Measurements from ENCODE around the gene AMY1B.
"Not testable (repeated sequence)": the region's sequence is repeated elsewhere in the genome, so short reads cannot be mapped to it uniquely, and the experiment has no call there.

AMY1B gene
- 0 reads per million in 18 experiments for total RNA-seq

- not testable (repeated sequence) for DNase-seq
Observed at GRCh38 chr1:103696110-103696509, at the start of gene AMY1B. Gene AMY1B (minus strand): TSS chr1:103696210. CDS start chr1:103695639, 571 bp downstream.

- not testable (repeated sequence) for DNase-seq
Observed at GRCh38 chr1:103745040-103745439, 49.0 kb upstream of the AMY1B start.

DNA sequence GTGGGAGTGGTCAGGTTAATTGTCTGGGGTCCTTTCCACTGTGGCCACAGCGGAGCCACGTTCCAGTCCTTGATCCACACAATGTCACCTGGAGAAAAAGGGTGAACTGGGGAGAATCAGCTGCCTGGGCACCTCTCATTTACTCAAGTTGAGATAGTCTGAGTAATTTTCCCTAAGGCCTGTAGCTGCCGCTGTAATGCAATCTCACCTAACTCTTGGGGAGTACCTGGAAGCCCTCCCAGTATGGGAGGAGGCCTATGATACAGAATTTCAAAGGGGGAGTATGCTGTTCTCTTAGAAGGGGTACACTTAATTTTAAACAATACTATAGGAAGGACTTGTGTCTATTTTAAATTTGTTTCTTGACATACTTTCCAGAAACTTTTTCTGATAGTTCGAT lies 48.4 kb upstream of the AMY1B start:
- not testable (repeated sequence) for DNase-seq

- DNase-seq: not testable (repeated sequence)
Observed at GRCh38 chr1:103738031-103738430, 42.0 kb upstream of the AMY1B start.

DNA sequence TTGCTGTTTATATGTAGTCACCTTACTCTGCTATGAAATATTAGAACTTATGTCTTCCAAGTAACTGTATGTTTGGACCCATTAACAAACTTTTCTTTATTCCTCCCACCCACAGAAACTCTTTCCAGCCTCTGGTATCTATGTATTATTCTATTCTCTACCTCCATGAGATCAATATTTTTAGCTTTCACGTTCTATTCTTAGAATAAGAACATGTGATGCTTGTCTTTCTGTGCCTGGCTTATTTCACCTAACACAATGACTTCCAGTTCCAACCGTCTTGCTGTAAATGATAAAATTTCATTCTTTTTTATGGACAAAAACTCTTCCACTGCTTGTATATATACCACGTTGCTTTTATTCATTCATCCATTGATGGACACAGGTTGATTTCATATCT lies 39.3 kb upstream of the AMY1B start:
- DNase-seq: not testable (repeated sequence)

- DNase-seq: not testable (repeated sequence)
Observed at GRCh38 chr1:103721473-103721872, 25.5 kb upstream of the AMY1B start.

DNA sequence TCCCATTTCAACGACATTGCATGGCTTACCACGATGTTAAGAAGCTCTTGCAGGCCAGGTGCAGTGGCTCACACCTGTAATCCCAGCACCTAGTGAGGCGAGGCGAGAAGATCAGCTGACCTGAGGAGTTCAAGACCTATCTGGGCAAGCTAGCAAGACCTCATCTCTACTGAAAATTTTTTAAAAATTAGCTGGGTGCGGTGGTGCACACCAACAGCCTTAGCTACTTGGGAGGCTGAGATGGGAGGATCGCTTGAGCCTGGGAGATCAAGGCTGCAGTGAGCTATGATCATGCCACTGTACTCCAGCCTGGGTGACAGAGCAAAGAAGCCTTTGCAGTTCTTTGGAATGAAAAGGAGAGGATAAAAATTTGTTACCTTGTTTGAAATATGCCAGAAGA lies 21.4 kb upstream of the AMY1B start:
- not testable (repeated sequence) for DNase-seq

DNA sequence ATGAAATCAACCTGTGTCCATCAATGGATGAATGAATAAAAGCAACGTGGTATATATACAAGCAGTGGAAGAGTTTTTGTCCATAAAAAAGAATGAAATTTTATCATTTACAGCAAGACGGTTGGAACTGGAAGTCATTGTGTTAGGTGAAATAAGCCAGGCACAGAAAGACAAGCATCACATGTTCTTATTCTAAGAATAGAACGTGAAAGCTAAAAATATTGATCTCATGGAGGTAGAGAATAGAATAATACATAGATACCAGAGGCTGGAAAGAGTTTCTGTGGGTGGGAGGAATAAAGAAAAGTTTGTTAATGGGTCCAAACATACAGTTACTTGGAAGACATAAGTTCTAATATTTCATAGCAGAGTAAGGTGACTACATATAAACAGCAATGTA lies 14.4 kb upstream of the AMY1B start:
- DNase-seq: not testable (repeated sequence)

DNA sequence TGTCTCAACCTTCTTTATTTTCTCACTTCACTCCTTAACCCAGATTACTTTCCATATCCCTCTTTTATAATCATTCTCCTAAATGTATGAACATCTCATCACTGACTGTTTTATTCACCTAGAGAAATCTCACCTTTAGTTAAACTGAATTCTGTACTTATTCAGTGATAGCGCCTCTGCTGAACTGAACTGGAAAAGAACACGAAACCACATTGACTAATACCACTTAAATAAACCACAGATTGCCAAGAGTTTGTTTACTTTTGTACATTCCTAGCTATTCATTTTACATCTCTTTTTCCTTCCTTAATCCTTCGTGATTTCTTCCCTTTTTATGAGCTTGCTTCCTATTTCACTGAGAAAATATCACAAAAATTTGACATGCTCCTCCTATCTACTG lies 11.7 kb upstream of the AMY1B start:
- DNase-seq: not testable (repeated sequence)

DNA sequence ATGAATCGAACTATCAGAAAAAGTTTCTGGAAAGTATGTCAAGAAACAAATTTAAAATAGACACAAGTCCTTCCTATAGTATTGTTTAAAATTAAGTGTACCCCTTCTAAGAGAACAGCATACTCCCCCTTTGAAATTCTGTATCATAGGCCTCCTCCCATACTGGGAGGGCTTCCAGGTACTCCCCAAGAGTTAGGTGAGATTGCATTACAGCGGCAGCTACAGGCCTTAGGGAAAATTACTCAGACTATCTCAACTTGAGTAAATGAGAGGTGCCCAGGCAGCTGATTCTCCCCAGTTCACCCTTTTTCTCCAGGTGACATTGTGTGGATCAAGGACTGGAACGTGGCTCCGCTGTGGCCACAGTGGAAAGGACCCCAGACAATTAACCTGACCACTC lies 5.2 kb upstream of the AMY1B start:
- not testable (repeated sequence) for DNase-seq

DNA sequence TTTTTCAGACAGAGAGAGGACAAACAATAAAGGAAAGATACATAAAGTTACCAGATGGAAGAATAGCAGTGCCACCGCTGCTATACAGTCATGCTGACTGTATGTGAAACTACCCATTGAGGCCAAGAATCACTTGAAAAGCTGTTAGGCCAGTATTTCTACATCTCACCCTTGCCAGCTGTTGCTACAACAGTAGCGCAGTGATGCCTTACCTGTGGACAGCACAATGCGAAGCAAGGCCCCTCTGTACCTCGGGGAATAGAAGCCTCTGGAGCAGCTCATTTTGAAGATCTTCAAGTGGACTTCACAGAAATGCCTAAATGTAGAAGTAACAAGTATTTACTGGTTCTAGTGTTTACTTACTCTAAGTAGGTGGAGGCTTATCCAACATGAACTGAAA lies 4.7 kb upstream of the AMY1B start:
- DNase-seq: not testable (repeated sequence)

DNA sequence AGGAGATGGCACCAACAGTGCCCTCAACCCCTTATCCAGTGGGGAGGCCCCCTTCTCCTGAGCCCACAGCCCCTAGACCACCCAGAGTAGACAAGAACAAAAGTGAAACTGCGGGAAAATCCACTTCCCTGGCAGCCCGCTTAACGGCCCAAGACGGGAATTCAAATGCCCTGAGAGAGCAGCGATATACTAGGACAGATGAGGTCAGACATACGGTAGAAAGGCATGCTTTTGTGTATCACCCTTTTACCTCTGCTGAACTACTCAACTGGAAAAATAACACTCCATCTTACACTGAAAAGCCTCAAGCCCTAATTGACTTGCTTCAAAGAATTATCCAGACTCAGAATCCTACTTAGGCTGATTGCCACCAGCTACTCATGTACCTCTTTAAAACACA lies 1.4 kb upstream of the AMY1B start:
- DNase-seq: not testable (repeated sequence)

DNA sequence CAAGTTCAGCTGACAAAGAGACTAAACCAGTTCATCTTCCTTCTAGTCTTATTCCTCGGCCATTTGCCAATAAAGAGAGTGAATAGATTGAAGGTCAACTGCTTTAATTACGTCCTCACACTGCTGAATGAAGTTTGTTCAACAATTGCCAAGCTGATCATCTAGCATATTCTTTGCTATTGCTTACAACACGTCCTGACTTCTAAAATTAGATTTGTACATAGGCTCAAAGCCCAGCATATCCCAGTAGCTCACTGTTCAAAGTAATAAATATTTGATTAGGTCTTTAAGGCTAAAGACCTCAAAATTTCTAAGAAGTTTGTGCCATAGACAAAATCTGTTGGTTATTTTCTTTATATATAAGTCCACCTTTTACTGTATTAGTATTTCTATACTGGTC lies 19.7 kb downstream of the AMY1B start:
- not testable (repeated sequence) for DNase-seq

GRCh38 chr1:103655460-103655859 lies 40.5 kb downstream of the AMY1B start, which contains the start of gene AMY1A:
Gene AMY1A (plus strand): TSS chr1:103655760. CDS start chr1:103656331, 571 bp downstream.
- not testable (repeated sequence) for DNase-seq

DNA sequence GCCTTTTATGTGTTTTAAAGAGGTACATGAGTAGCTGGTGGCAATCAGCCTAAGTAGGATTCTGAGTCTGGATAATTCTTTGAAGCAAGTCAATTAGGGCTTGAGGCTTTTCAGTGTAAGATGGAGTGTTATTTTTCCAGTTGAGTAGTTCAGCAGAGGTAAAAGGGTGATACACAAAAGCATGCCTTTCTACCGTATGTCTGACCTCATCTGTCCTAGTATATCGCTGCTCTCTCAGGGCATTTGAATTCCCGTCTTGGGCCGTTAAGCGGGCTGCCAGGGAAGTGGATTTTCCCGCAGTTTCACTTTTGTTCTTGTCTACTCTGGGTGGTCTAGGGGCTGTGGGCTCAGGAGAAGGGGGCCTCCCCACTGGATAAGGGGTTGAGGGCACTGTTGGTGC lies 41.9 kb downstream of the AMY1B start:
- DNase-seq: not testable (repeated sequence)

DNA sequence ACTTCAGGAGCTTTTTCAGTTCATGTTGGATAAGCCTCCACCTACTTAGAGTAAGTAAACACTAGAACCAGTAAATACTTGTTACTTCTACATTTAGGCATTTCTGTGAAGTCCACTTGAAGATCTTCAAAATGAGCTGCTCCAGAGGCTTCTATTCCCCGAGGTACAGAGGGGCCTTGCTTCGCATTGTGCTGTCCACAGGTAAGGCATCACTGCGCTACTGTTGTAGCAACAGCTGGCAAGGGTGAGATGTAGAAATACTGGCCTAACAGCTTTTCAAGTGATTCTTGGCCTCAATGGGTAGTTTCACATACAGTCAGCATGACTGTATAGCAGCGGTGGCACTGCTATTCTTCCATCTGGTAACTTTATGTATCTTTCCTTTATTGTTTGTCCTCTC lies 45.1 kb downstream of the AMY1B start:
- not testable (repeated sequence) for DNase-seq

DNA sequence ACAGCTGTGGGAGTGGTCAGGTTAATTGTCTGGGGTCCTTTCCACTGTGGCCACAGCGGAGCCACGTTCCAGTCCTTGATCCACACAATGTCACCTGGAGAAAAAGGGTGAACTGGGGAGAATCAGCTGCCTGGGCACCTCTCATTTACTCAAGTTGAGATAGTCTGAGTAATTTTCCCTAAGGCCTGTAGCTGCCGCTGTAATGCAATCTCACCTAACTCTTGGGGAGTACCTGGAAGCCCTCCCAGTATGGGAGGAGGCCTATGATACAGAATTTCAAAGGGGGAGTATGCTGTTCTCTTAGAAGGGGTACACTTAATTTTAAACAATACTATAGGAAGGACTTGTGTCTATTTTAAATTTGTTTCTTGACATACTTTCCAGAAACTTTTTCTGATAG lies 45.7 kb downstream of the AMY1B start:
- not testable (repeated sequence) for DNase-seq

- not testable (repeated sequence) for DNase-seq
Observed at GRCh38 chr1:103643908-103644307, 52.1 kb downstream of the AMY1B start.

DNA sequence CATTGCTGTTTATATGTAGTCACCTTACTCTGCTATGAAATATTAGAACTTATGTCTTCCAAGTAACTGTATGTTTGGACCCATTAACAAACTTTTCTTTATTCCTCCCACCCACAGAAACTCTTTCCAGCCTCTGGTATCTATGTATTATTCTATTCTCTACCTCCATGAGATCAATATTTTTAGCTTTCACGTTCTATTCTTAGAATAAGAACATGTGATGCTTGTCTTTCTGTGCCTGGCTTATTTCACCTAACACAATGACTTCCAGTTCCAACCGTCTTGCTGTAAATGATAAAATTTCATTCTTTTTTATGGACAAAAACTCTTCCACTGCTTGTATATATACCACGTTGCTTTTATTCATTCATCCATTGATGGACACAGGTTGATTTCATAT lies 54.8 kb downstream of the AMY1B start:
- DNase-seq: not testable (repeated sequence)

Data from inflammatory macrophage (primary cell).